ENCODE measurements around the gene OR8U1. TPM values are rescaled to one million over a fixed set of nuclear protein-coding genes. Genes with fewer than 3 reads are reported as not detected.

Gene OR8U1
- total RNA-seq, 1 experiment from 2014 or later: not detected

- H3K27me3 Mint-ChIP-seq (ENCODE audit: insufficient read depth, unreplicated experiment): no peaks in the 10 kb centered on the region
- CTCF ChIA-PET: no interaction called here
- peaks cover 18% of the 10 kb centered on the region for H3K9me3 Mint-ChIP-seq (ENCODE audit: unreplicated experiment)
- no peak for TF ChIP-seq CTCF (IDR thresholded peaks at IDR 0.05; ENCODE audit: unreplicated experiment)
- intact Hi-C loops (cut with micrococcal nuclease): no loop called here
- no peaks in the 10 kb centered on the region for H3K36me3 Mint-ChIP-seq (ENCODE audit: insufficient read depth, unreplicated experiment)
- no TSS peak for BruUV-seq (replicated peaks)
- H3K27ac Mint-ChIP-seq (ENCODE audit: low read depth, unreplicated experiment): no peak within 1 kb of the TSS
- DNase-seq (ENCODE audit: unreplicated experiment): no peak
- no peak within 1 kb of the TSS for H3K4me3 Mint-ChIP-seq (ENCODE audit: unreplicated experiment)
- POLR2A ChIA-PET: no interaction called here
- no peaks in the 10 kb centered on the region for H3K4me1 Mint-ChIP-seq (ENCODE audit: insufficient read depth, unreplicated experiment)
These were observed 29.7 kb upstream of the OR8U1 start, which contains the start of gene OR8K1 for GRCh38 chr11:56345739-56346138. OR8K1 (plus strand) TSS chr11:56346039; CDS start chr11:56346039, 0 bp downstream.

- Mint-ChIP-seq H3K27me3 (ENCODE audit: insufficient read depth, unreplicated experiment) (no peaks in the 10 kb centered on the region), H3K27ac (ENCODE audit: low read depth, unreplicated experiment) (no peak within 1 kb of the TSS), H3K36me3 (ENCODE audit: insufficient read depth, unreplicated experiment) (no peaks in the 10 kb centered on the region), H3K4me3 (ENCODE audit: unreplicated experiment) (no peak within 1 kb of the TSS), H3K9me3 (ENCODE audit: unreplicated experiment) (peaks cover 23% of the 10 kb centered on the region), H3K4me1 (ENCODE audit: insufficient read depth, unreplicated experiment) (no peaks in the 10 kb centered on the region)
- no TSS peak for BruUV-seq (replicated peaks)
- intact Hi-C loops (cut with micrococcal nuclease): no loop called here
- DNase-seq (ENCODE audit: unreplicated experiment): no peak
- CTCF ChIA-PET: no interaction called here
- TF ChIP-seq CTCF (IDR thresholded peaks at IDR 0.05; ENCODE audit: unreplicated experiment): no peak
- POLR2A ChIA-PET: no interaction called here
These were observed 21.4 kb upstream of the OR8U1 start, which contains the start of gene OR8J1 for GRCh38 chr11:56353991-56354390. OR8J1 (plus strand) TSS chr11:56354291; CDS start chr11:56360247, 5,956 bp downstream.

GRCh38 chr11:56380120-56380519, 4.7 kb downstream of the OR8U1 start:
- CTCF ChIA-PET: no interaction called here
- POLR2A ChIA-PET: no interaction called here
- Mint-ChIP-seq H3K27me3 (ENCODE audit: insufficient read depth, unreplicated experiment) (no peaks in the 10 kb centered on the region), H3K9me3 (ENCODE audit: unreplicated experiment) (peaks cover 26% of the 10 kb centered on the region), H3K36me3 (ENCODE audit: insufficient read depth, unreplicated experiment) (no peaks in the 10 kb centered on the region), H3K4me1 (ENCODE audit: insufficient read depth, unreplicated experiment) (no peaks in the 10 kb centered on the region), H3K27ac (ENCODE audit: low read depth, unreplicated experiment) (no peak overlapping the region), H3K4me3 (ENCODE audit: unreplicated experiment) (no peak overlapping the region)
- BruUV-seq (replicated peaks): no TSS peak
- no peak for TF ChIP-seq CTCF (IDR thresholded peaks at IDR 0.05; ENCODE audit: unreplicated experiment)
- DNase-seq (ENCODE audit: unreplicated experiment): no peak
- intact Hi-C loops (cut with micrococcal nuclease): no loop called here

GRCh38 chr11:56394381-56394780, 19.0 kb downstream of the OR8U1 start:
- Mint-ChIP-seq H3K27ac (ENCODE audit: low read depth, unreplicated experiment) (no peak overlapping the region), H3K4me3 (ENCODE audit: unreplicated experiment) (no peak overlapping the region), H3K9me3 (ENCODE audit: unreplicated experiment) (peaks cover 14% of the 10 kb centered on the region), H3K4me1 (ENCODE audit: insufficient read depth, unreplicated experiment) (no peaks in the 10 kb centered on the region), H3K36me3 (ENCODE audit: insufficient read depth, unreplicated experiment) (no peaks in the 10 kb centered on the region), H3K27me3 (ENCODE audit: insufficient read depth, unreplicated experiment) (no peaks in the 10 kb centered on the region)
- intact Hi-C loops (cut with micrococcal nuclease): no loop called here
- TF ChIP-seq CTCF (IDR thresholded peaks at IDR 0.05; ENCODE audit: unreplicated experiment): no peak
- BruUV-seq (replicated peaks): no TSS peak
- ChIA-PET CTCF (interaction anchor here (0.6 kb wide), 1 partner anchor 16 kb away, joined by 4 read pairs; no protein-coding TSS in a partner anchor), POLR2A (no interaction called here)
- DNase-seq (ENCODE audit: unreplicated experiment): no peak
